Measurements from ENCODE around the gene JAKMIP3.

GRCh38 chr10:132069122-132069848, 3.5 kb downstream of the JAKMIP3 start:
- no peak for TF ChIP-seq CTCF (IDR thresholded peaks at IDR 0.05; ENCODE audit: low read depth, low read length)
- TF ChIP-seq EZH2phosphoT487 (IDR thresholded peaks at IDR 0.05; ENCODE audit: low read depth) = no peak
